Measurements from ENCODE around the gene FFAR4.

FFAR4 gene

GRCh38 chr10:93573051-93573909, 6.8 kb downstream of the FFAR4 start:
- no peak for DNase-seq

- no peak for DNase-seq
Measured at GRCh38 chr10:93573924-93574323, 7.5 kb downstream of the FFAR4 start.

GRCh38 chr10:93576888-93577287, 10.4 kb downstream of the FFAR4 start:
- DNase-seq: no peak

- no peak for DNase-seq
Measured at GRCh38 chr10:93577565-93577964, 11.1 kb downstream of the FFAR4 start.

GRCh38 chr10:93579089-93579488, 12.6 kb downstream of the FFAR4 start:
- DNase-seq: no peak

- no peak for DNase-seq
Measured at GRCh38 chr10:93579985-93580711, 13.7 kb downstream of the FFAR4 start.

- no peak for DNase-seq
Measured at GRCh38 chr10:93580828-93581227, 14.4 kb downstream of the FFAR4 start.

GRCh38 chr10:93584445-93584844, 18.0 kb downstream of the FFAR4 start:
- DNase-seq: no peak

GRCh38 chr10:93589648-93590562, 23.4 kb downstream of the FFAR4 start:
- DNase-seq: no peak

GRCh38 chr10:93590638-93591037, 24.2 kb downstream of the FFAR4 start:
- no peak for DNase-seq

- no peak for DNase-seq
Measured at GRCh38 chr10:93591065-93591808, 24.8 kb downstream of the FFAR4 start.

GRCh38 chr10:93593254-93593653, 26.8 kb downstream of the FFAR4 start:
- DNase-seq: no peak

- no peak for DNase-seq
Measured at GRCh38 chr10:93593749-93594148, 27.3 kb downstream of the FFAR4 start.

- DNase-seq: no peak
Measured at GRCh38 chr10:93594518-93594917, 28.1 kb downstream of the FFAR4 start.

GRCh38 chr10:93595378-93596161, 29.1 kb downstream of the FFAR4 start:
- no peak for DNase-seq

- DNase-seq: no peak
Measured at GRCh38 chr10:93596539-93596938, 30.1 kb downstream of the FFAR4 start.

GRCh38 chr10:93597075-93597599, 30.7 kb downstream of the FFAR4 start:
- no peak for DNase-seq

GRCh38 chr10:93598157-93598556, 31.7 kb downstream of the FFAR4 start:
- no peak for DNase-seq

GRCh38 chr10:93599335-93599734, 32.9 kb downstream of the FFAR4 start:
- no peak for DNase-seq

- no peak for DNase-seq
Measured at GRCh38 chr10:93599778-93600177, 33.3 kb downstream of the FFAR4 start.

- DNase-seq: no peak
Measured at GRCh38 chr10:93600446-93601145, 34.1 kb downstream of the FFAR4 start.

All from stimulated activated CD4-positive, alpha-beta T cell treated with anti-CD3 and anti-CD28 coated beads, Interleukin-4, amount 100 ng/mL, for 1 hour (primary cell).